MCF 10A (cell line): ENCODE results near the gene NOP14. TPM values are rescaled to one million over a fixed set of nuclear protein-coding genes. Genes with fewer than 3 reads are reported as not detected.

ENCODE experiments used
- BruUV-seq: library from RNA; stranded (reverse); fragments of 400-500 nt; replicated peaks from 2 replicates; lab custom pipeline; 2021; lab: Mats Ljungman, UMichigan
- CTCF ChIA-PET: fragments of 300-600 bp; sonication (Branson Sonifier 250); formaldehyde crosslinking; extraction: SDS; loops from one replicate; lab custom pipeline; 2021; ENCODE audit warnings: antibody characterized with exemption, inconsistent platforms; lab: Yijun Ruan, JAX
- POLR2A ChIA-PET: fragments of 300-600, 350-650 bp; sonication (Branson Sonifier 250); formaldehyde crosslinking; extraction: SDS; loops from one replicate; lab custom pipeline; 2020; ENCODE audit warnings: antibody characterized with exemption, inconsistent platforms; lab: Yijun Ruan, JAX
- DNase-seq: peaks from one replicate; pipeline ENCODE4 v3.0.0-alpha.2; 2018; ENCODE audit not compliant: unreplicated experiment
- H3K27ac Mint-ChIP-seq: one replicate; pipeline ENCODE4 v1.8.0; 2022; ENCODE audit warnings: mild to moderate bottlenecking, low read depth, mixed read lengths; ENCODE audit not compliant: unreplicated experiment
- H3K27me3 Mint-ChIP-seq: one replicate; pipeline ENCODE4 v1.8.0; 2022; ENCODE audit warnings: mixed read lengths; ENCODE audit not compliant: insufficient read depth, unreplicated experiment
- H3K36me3 Mint-ChIP-seq: one replicate; pipeline ENCODE4 v1.8.0; 2022; ENCODE audit warnings: mild to moderate bottlenecking, moderate library complexity, mixed read lengths; ENCODE audit not compliant: insufficient read depth, unreplicated experiment
- H3K4me1 Mint-ChIP-seq: one replicate; pipeline ENCODE4 v1.8.0; 2022; ENCODE audit warnings: mixed read lengths; ENCODE audit not compliant: insufficient read depth, unreplicated experiment
- H3K4me3 Mint-ChIP-seq: one replicate; pipeline ENCODE4 v1.8.0; 2022; ENCODE audit warnings: mild to moderate bottlenecking, moderate library complexity, mixed read lengths; ENCODE audit not compliant: unreplicated experiment
- H3K9me3 Mint-ChIP-seq: one replicate; pipeline ENCODE4 v1.8.0; 2022; ENCODE audit warnings: mixed read lengths; ENCODE audit not compliant: unreplicated experiment
- intact Hi-C: fragments of 100-400 bp; cut with micrococcal nuclease; formaldehyde crosslinking; loops from 2 replicates; pipeline ENCODE4 v1.14.1; 2022
- total RNA-seq: library from RNA; stranded (reverse); gene quantifications from 2 replicates; pipeline ENCODE4 v1.2.3, GENCODE V29; 2022
- TF ChIP-seq, protein P1 (sequence below): fragments of 200-600 bp; IDR thresholded peaks from one replicate; pipeline ENCODE4 v1.8.0; 2022; ENCODE audit warnings: antibody characterized with exemption, mild to moderate bottlenecking; ENCODE audit not compliant: unreplicated experiment

Gene NOP14
- total RNA-seq, 1 experiment from 2014 or later = 65.6 TPM

DNA sequence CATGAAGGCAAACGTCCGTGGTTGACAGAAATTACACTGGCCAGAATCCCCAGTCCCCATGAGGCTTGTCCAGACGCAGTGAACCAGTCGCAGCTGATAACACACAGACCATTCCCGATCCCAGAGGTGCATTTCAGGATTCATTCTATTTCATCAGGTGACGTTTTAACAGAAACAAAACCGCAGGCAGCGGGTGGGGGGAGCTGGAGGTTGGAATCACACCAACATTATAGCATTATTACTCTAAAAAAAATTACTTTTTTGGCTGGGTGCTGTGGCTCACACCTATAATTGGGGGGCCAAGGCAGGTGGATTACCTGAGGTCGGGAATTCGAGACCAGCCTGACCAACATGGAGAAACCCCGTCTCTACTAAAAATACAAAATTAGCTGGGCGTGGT is 25.2 kb downstream of the NOP14 start:
- Mint-ChIP-seq H3K4me3 (no peak overlapping the region), H3K36me3 (peaks cover 69% of the 10 kb centered on the region), H3K4me1 (peaks cover 32% of the 10 kb centered on the region), H3K9me3 (no peaks in the 10 kb centered on the region), H3K27me3 (no peaks in the 10 kb centered on the region), H3K27ac (peak overlapping the region; percentile 84)
- no TSS peak for BruUV-seq
- ChIA-PET POLR2A (interaction anchor here (1.0 to 5.3 kb wide), 9 partner anchors 10 to 182 kb away, joined by 3 to 120 read pairs (median 17); partner anchors contain the start of genes GRK4, NOP14 and TNIP2), CTCF (interaction anchor here (0.6 to 4.8 kb wide), 3 partner anchors 10 to 504 kb away, joined by 3 to 30 read pairs (median 4); partner anchors contain the start of gene HGFAC)
- TF ChIP-seq, protein P1, sequence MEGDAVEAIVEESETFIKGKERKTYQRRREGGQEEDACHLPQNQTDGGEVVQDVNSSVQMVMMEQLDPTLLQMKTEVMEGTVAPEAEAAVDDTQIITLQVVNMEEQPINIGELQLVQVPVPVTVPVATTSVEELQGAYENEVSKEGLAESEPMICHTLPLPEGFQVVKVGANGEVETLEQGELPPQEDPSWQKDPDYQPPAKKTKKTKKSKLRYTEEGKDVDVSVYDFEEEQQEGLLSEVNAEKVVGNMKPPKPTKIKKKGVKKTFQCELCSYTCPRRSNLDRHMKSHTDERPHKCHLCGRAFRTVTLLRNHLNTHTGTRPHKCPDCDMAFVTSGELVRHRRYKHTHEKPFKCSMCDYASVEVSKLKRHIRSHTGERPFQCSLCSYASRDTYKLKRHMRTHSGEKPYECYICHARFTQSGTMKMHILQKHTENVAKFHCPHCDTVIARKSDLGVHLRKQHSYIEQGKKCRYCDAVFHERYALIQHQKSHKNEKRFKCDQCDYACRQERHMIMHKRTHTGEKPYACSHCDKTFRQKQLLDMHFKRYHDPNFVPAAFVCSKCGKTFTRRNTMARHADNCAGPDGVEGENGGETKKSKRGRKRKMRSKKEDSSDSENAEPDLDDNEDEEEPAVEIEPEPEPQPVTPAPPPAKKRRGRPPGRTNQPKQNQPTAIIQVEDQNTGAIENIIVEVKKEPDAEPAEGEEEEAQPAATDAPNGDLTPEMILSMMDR = no peak
- DNase-seq = no peak
- intact Hi-C loops = loop anchor here (2.0 to 5.0 kb wide), 3 partner anchors 25 to 181 kb away; partner anchors contain the start of genes ADD1, GRK4, NOP14 and TNIP2

- H3K27ac Mint-ChIP-seq = peak overlapping the region; percentile 84
- peaks cover 33% of the 10 kb centered on the region for H3K4me1 Mint-ChIP-seq
- peak overlapping the region; percentile 76 for H3K4me3 Mint-ChIP-seq
- peaks cover 66% of the 10 kb centered on the region for H3K36me3 Mint-ChIP-seq
- no peaks in the 10 kb centered on the region for H3K9me3 Mint-ChIP-seq
- H3K27me3 Mint-ChIP-seq = no peaks in the 10 kb centered on the region
- no TSS peak for BruUV-seq
- DNase-seq = peak; percentile 89
- TF ChIP-seq, protein P1 = no peak
- intact Hi-C loops = loop anchor here (2.0 to 5.0 kb wide), 3 partner anchors 25 to 181 kb away; partner anchors contain the start of genes ADD1, GRK4, NOP14 and TNIP2
- ChIA-PET CTCF (interaction anchor here (0.6 to 4.8 kb wide), 3 partner anchors 11 to 25 kb away, joined by 3 to 30 read pairs (median 5); no protein-coding TSS in a partner anchor), POLR2A (interaction anchor here (0.6 to 5.3 kb wide), 16 partner anchors 11 to 1263 kb away, joined by 3 to 120 read pairs (median 10); partner anchors contain the start of genes FAM193A, GRK4, NOP14 and TNIP2)
Measured at GRCh38 chr4:2937146-2937857, 25.9 kb downstream of the NOP14 start.

DNA sequence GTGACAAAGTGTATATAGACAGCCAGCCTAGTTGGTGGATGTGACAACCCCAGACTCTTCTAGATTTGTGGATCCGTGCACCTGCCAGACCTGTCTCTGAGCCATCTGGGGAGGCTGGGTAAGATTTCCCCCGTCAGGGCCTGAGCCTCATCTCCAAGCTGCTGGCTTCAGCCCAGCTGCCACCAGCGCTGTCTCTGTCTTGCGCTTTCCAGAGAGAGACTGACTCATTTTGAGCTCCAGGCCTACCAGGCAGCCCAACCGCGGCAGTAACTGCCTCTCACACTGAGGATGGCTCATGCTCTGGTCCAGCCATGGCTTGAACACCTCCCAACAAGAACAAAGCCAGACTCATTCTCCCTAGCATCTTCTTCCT is 26.4 kb downstream of the NOP14 start:
- CTCF ChIA-PET = interaction anchor here (0.6 to 4.8 kb wide), 3 partner anchors 11 to 24 kb away, joined by 3 to 30 read pairs (median 5); no protein-coding TSS in a partner anchor

More for the DNA sequence above, 26.4 kb downstream of the NOP14 start:
- intact Hi-C loops = loop anchor here (1.0 to 5.0 kb wide), 4 partner anchors 26 to 180 kb away; partner anchors contain the start of genes ADD1, GRK4, NOP14 and TNIP2
- POLR2A ChIA-PET = interaction anchor here (0.6 to 5.3 kb wide), 21 partner anchors 8 to 1263 kb away, joined by 3 to 120 read pairs (median 5); partner anchors contain the start of genes FAM193A, GRK4, NOP14 and TNIP2
- Mint-ChIP-seq H3K27me3 (no peaks in the 10 kb centered on the region), H3K4me3 (peak overlapping the region; percentile 76), H3K36me3 (peaks cover 62% of the 10 kb centered on the region), H3K4me1 (peaks cover 33% of the 10 kb centered on the region), H3K27ac (peak overlapping the region; percentile 84), H3K9me3 (no peaks in the 10 kb centered on the region)
- TF ChIP-seq, protein P1 = no peak
- peak; percentile 85 for DNase-seq
- BruUV-seq = no TSS peak
